ENCODE measurements around the gene LYSET.
"Not testable (repeated sequence)": the region's sequence is repeated elsewhere in the genome, so short reads cannot be mapped to it uniquely, and the experiment has no call there.

The LYSET gene

DNA sequence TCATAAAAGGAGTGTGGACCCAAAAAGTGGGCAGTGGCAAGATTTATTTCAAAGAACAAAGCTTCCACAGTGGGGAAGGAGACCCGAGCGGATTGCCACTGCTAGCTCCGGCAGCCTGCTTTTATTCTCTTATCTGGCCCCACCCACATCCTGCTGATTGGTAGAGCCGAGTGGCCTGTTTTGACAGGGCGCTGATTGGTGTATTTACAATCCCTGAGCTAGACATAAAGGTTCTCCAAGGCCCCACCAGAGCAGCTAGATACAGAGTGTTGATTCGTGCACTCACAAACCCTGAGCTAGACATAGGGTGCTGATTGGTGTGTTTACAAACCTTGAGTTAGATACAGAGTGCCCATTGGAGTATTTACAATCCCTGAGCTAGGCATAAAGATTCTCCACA lies 15.5 kb upstream of the LYSET start:
- DNase-seq: not testable (repeated sequence)

DNA sequence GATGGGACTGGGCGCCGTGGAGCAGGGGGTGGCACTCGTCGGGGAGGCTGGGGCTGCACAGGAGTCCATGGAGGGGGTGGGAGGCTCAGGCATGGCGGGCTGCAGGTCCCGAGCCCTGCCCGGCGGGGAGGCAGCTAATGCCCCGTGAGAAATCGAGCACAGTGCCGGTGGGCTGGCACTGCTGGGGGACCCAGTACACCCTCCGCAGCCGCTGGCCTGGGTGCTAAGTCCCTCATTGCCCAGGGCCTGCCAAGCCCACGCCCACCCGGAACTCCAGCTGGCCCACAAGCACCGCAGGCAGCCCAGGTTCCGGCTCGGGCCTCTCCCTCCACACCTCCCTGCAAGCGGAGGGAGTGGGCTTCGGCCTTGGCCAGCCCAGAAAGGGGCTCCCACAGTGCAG lies 15.0 kb upstream of the LYSET start:
- DNase-seq: not testable (repeated sequence)

GRCh38 chr14:93171376-93171775 lies 13.7 kb upstream of the LYSET start:
- no peak for DNase-seq

DNA sequence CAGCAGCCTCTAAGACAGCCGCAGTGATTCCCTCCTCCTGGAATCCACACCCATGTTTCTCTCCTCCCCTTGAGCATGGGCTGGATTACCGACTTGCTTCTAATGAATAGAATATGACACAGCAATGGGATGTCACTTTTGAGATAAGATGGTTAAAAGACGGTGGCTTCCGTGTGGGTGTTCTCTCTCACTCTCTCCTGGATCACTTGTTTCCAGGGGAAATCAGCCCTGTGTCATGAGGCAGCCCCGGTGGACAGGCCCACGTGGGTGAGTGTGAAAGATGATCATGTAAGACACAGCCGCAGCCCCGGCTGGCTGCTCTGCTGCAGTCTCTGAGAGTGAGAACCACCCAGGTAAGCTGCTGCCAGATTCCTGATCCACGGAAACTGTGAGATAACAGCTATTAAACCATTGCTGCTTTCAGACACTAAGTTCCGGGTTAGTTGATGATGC lies 11.1 kb upstream of the LYSET start:
- peak; percentile 9 for DNase-seq

GRCh38 chr14:93174731-93175130 lies 10.4 kb upstream of the LYSET start:
- not testable (repeated sequence) for DNase-seq

DNA sequence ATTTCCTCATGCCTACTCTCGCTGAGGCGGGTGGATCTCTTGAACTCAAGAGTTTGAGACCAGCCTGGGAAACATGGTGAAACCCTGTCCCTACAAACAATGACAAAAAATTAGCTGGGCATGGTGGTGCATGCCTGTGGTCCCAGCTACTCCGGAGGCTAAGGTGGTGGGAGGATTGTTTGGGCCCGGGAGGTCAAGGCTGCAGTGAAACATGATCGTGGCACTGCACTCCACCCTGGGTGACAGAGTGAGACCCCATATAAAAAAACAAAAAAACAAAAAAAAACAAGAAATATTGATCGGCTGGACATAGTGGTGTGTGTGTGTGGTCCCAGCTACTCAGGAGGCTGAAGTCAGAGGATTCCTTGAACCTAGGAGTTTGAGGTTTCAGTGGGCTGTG lies 9.6 kb upstream of the LYSET start:
- DNase-seq: no peak

- no peak for DNase-seq
These were observed 1.4 kb upstream of the LYSET start for GRCh38 chr14:93183596-93184317.

GRCh38 chr14:93185349-93185720 lies 218 bp downstream of the LYSET start:
- DNase-seq: no peak

DNA sequence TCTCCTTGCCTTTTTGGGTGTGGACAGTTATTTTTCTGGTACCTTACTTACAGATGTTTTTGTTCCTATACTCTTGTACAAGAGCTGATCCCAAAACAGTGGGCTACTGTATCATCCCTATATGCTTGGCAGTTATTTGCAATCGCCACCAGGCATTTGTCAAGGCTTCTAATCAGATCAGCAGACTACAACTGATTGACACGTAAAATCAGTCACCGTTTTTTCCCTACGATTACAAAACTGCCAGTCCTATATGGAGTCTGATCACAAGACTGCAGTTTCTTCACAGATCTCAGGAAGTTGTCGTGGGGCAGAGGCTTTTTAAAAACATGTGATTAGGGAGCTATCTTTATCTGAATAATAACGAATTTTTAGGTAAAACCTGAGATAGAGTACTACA lies 1.3 kb downstream of the LYSET start:
- DNase-seq: no peak

DNA sequence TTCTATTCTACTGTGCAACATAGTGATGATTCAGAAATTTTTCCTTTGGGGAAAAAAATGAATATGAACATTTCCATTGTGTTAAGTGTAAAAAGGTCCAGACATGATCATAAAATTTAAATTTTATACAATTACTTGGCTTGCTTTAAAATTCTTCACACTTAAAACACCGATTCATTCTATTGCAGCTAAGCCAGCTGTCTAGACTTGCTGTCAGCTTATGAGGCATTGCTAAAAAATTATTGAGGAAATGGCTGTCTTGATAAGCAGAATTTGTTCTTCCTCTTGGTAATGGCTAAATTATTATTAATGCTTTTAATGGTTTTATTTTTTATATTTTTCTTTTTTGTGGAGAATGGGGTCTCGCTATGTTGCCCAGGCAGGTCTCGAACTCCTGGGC lies 1.8 kb downstream of the LYSET start:
- DNase-seq: no peak

DNA sequence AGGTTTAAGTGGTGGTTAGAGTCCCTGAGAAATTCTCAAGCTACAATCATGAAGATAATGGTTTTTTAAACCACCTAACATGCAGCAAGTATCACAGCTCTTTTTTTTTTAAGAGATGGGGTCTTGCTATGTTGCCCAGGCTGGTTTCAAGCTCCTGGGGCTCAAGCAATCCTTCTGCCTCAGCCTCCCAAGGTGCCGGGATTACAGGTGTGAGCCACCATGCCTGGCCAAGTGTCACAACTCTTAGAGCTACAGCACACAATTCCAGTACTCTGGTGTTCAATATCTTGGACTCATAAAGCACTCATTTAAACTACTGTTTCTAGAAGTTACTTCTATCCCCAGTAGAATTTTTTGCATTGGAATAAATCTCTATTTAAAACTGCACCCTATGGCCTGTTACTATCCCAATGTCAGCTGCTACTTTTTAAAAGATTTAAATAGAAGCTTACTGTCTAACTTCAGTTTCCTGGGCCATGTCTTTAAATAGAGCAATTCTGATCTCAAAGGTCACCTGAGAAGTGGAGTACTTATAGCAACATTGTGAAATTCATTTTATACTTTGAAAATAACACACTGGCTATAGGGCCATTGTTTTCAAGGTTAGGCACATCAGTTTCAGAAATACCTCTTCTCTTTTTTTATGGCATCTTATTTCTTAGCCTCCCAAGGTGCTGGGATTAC lies 10.3 kb downstream of the LYSET start:
- no peak for DNase-seq

GRCh38 chr14:93199031-93199430 lies 13.9 kb downstream of the LYSET start:
- no peak for DNase-seq

- DNase-seq: no peak
These were observed 15.4 kb downstream of the LYSET start for GRCh38 chr14:93200553-93200952.

DNA sequence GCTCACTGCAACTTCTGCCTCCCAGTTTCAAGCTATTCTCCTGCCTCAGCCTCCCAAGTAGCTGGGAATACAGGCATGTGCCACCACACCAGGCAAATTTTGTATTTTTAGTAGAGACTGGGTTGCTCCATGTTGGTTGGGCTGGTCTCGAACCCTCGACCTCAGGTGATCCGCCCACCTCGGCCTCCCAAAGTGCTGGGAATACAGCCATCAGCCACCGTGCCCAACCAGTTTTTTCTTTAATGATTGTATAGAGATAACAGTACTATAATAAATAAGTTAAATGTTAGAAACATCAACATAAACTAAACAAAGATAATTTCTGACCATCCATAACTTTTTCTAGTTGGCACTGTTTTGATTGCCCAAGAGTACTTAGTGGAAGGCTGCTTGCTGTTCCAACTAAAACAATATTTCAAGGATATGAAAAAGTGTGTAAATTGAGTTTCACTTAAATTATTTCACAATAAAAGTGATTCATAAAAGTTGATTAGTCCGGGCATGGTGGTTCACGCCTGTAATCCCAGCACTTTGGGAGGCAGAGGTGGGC lies 16.1 kb downstream of the LYSET start:
- DNase-seq: no peak

DNA sequence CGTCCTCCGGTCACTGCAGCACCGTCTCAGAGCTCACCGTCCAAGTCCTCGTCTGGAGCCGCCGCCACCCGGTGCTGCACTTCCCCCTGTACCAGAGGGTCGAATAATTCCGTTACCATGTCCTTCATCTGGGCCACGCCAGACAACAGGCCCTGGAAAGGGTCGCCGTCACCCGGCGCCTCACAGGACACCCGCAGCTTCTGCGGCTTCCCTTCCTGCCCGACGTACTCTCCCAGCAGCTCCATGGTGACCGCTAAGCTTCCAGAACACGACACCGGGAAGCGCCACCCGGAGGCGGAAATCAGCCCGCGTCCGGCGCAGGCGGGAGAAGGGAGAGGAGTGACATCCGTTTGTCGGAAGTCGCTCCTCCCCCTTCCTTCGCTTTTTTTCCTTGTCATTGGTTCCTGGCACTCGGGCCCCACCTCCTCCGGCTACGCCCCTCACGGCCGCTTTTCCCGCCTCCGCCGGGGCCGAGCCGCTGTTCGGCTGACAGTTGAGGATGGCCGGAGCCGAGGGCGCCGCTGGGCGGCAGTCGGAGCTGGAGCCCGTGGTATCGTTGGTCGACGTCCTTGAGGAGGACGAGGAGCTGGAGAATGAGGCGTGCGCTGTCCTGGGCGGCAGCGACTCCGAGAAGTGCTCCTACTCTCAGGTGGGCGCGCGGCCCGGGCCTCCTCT lies 21.8 kb downstream of the LYSET start, which contains the start of the genes GON7 and UBR7:
Gene GON7, minus strand, starts transcription at position 273 of the 675 bp plus-strand sequence. Its CDS starts 28 bp downstream, at position 245.
Gene UBR7, plus strand, starts transcription at position 464 of the 675 bp plus-strand sequence. Its CDS starts 36 bp downstream, at position 500.
- DNase-seq: peak; percentile 99

- DNase-seq: peak; percentile 58
These were observed 22.6 kb downstream of the LYSET start for GRCh38 chr14:93207468-93208308.

GRCh38 chr14:93212432-93212831 lies 27.3 kb downstream of the LYSET start:
- DNase-seq: no peak

DNA sequence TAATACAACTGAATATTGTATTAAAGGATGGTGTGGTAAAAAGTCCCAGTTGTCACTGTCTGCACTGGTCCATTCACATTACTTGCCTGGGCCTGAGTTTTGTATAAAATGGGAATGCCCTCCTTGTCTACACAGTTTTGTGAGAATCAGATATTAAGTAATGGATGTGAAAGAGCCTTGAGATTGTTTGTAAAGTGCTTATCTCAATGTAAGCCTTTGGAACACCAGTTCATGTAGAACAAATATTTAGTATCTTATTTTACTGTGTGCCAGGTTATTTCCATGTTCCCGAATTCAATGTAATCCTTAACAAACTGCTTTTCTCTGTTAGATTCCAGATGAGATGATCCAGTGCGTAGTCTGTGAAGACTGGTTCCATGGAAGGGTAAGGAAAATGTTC lies 29.5 kb downstream of the LYSET start:
- no peak for DNase-seq

- DNase-seq: peak; percentile 50
These were observed 34.1 kb downstream of the LYSET start for GRCh38 chr14:93219103-93219726.

- no peak for DNase-seq
These were observed 35.4 kb downstream of the LYSET start for GRCh38 chr14:93220509-93220908.

DNA sequence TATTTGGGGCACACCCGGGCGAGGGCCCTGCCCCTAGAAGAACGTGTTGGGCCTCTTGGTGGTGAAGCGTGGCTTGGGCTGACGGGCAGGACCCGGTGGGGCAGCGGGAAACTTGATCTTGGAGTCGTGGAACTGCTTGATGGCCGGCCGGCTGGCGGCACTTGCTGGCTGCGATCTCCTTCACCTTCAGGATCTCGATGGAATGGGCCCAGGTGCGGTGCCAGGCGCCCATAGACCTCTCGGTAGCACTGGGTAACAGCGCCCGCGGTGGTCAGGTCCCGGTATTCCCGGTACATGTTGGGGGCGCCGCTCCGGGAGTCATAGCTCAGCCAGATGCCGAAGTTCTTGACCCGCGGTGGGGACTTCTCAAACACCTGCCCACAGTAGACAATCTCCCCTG lies 38.4 kb downstream of the LYSET start:
- no peak for DNase-seq

DNA sequence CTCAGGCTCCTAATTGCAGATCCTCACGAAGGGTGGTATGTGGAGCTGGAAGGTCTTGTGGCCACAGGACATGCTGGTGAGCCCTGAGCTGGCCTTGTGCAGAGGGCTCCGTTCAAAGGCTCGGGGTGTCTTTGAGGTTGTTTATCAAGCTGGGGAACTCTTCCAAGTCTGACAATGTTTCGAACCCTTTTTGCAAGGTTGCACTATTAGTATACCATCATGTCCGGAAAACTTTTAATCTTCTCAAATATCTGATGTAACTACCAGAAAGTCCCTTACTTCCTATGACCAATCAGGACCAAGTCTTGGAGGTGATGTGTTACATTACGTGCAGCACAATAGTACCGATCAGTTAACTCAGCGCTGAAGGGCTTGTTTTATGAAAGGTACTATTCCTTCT lies 43.4 kb downstream of the LYSET start:
- no peak for DNase-seq

Data from midbrain (tissue), 1 donor.